Tibial nerve (tissue), 4 donors: ENCODE measurements around the gene MYH6. TPM values are rescaled to one million over a fixed set of nuclear protein-coding genes. Genes with fewer than 3 reads are reported as not detected.

Experiments
- DNase-seq, 2 donors: peaks; one replicate each; pipeline ENCODE4 v3.0.0-alpha.2; 2019; ENCODE audit warnings: low spot score in 2 of 2
- H3K27ac ChIP-seq, 4 donors: fragments of 200-600 bp; sonication (generic) in 3 of 4; one replicate each; pipeline ENCODE4 v1.5.1; 2017 to 2019; ENCODE audit warnings: mild to moderate bottlenecking in 1 of 4
- H3K27me3 ChIP-seq, 2 donors: fragments of 200-600 bp; sonication (generic) in 1 of 2; one replicate each; pipeline versions ENCODE4 v1.5.1 to v1.6.0; 2017 to 2019
- H3K36me3 ChIP-seq, 3 donors: fragments of 200-600 bp; sonication (generic); one replicate each; pipeline ENCODE4 v1.5.1; 2018 to 2019
- H3K4me1 ChIP-seq, 4 donors: fragments of 200-600 bp; sonication (generic) in 3 of 4; one replicate each; pipeline ENCODE4 v1.5.1; 2017 to 2019
- H3K4me3 ChIP-seq, 4 donors: fragments of 200-600 bp; sonication (generic) in 3 of 4; one replicate each; pipeline ENCODE4 v1.5.1; 2017 to 2019; ENCODE audit warnings: mild to moderate bottlenecking in 1 of 4, moderate library complexity in 1 of 4
- H3K9me3 ChIP-seq, 4 donors: fragments of 200-600 bp; sonication (generic) in 3 of 4; one replicate each; pipeline ENCODE4 v1.5.1; 2017 to 2019
- CTCF ChIP-seq, 5 experiments: fragments of 200-600 bp in 3 of 5; fragments of 450-650 bp in 2 of 5; sonication (generic) in 3 of 5; IDR thresholded peaks; one replicate each; pipeline ENCODE4 v1.5.1; 2016 to 2019; ENCODE audit warnings: antibody characterized with exemption in 5 of 5, mild to moderate bottlenecking in 3 of 5, moderate library complexity in 2 of 5
- EP300 ChIP-seq, 2 donors: sonication (generic); formaldehyde crosslinking; IDR thresholded peaks; one replicate each; pipeline ENCODE4 v1.6.1; 2017; ENCODE audit warnings: antibody characterized with exemption in 2 of 2, mild to moderate bottlenecking in 1 of 2
- POLR2A ChIP-seq, 2 donors: fragments of 450-650 bp; IDR thresholded peaks; one replicate each; pipeline ENCODE4 v1.6.1; 2017; ENCODE audit warnings: antibody characterized with exemption in 2 of 2, mild to moderate bottlenecking in 2 of 2, moderate library complexity in 2 of 2
- WGBS, 2 donors: methylation state at CpG; one replicate each; pipeline ENCODE4 v1.1.5; 2018; 5-methylcytosine and 5-hydroxymethylcytosine counted together
- total RNA-seq, 4 donors: library from RNA; depleted of rRNA; stranded (reverse); fragments of >200 nt; gene quantifications; one replicate each; pipeline ENCODE4 v1.1.0, GENCODE V29; 2016

MYH6 gene
- total RNA-seq, 4 donors from 2014 or later, result 0.30 TPM; not detected in 3

GRCh38 chr14:23406725-23407355, 1.2 kb downstream of the MYH6 start:
- Histone ChIP-seq H3K4me3 (no peak overlapping the region), H3K27ac (no peak overlapping the region), H3K9me3 (no peaks in the 10 kb centered on the region), H3K36me3 (no peaks in the 10 kb centered on the region), H3K27me3 (peaks cover 0 to 8% of the 10 kb centered on the region in 2 donors), H3K4me1 (no peaks in the 10 kb centered on the region)
- no peak for DNase-seq
- WGBS, 2 donors, result 78 to 80% methylated on average over 13 to 15 of the region's 15 CpGs
- TF ChIP-seq EP300 (IDR thresholded peaks at IDR 0.05), result no peak
- no peak for TF ChIP-seq POLR2A (IDR thresholded peaks at IDR 0.05)
- TF ChIP-seq CTCF (IDR thresholded peaks at IDR 0.05), result no peak

GRCh38 chr14:23406244-23406643, 1.8 kb downstream of the MYH6 start:
- WGBS, 2 donors, result 52 to 62% methylated on average over 4 of the region's 4 CpGs

GRCh38 chr14:23405516-23406025, 2.5 kb downstream of the MYH6 start:
- DNase-seq, result no peak
- TF ChIP-seq EP300 (IDR thresholded peaks at IDR 0.05) (no peak), POLR2A (IDR thresholded peaks at IDR 0.05) (no peak), CTCF (IDR thresholded peaks at IDR 0.05) (no peak)
- H3K9me3 ChIP-seq, result no peaks in the 10 kb centered on the region
- 90 to 91% methylated on average over 12 to 13 of the region's 13 CpGs for WGBS, 2 donors
- H3K4me1 ChIP-seq, result no peaks in the 10 kb centered on the region
- no peak overlapping the region for H3K4me3 ChIP-seq
- no peak overlapping the region for H3K27ac ChIP-seq
- no peaks in the 10 kb centered on the region for H3K36me3 ChIP-seq
- H3K27me3 ChIP-seq, result peaks cover 0 to 8% of the 10 kb centered on the region in 2 donors

More at GRCh38 chr14:23406244-23406643, 1.8 kb downstream of the MYH6 start:
- no peak for DNase-seq
- no peaks in the 10 kb centered on the region for H3K36me3 ChIP-seq
- peaks cover 0 to 8% of the 10 kb centered on the region in 2 donors for H3K27me3 ChIP-seq
- H3K4me3 ChIP-seq, result no peak overlapping the region
- no peaks in the 10 kb centered on the region for H3K9me3 ChIP-seq
- TF ChIP-seq CTCF (IDR thresholded peaks at IDR 0.05) (no peak), POLR2A (IDR thresholded peaks at IDR 0.05) (no peak), EP300 (IDR thresholded peaks at IDR 0.05) (no peak)
- no peaks in the 10 kb centered on the region for H3K4me1 ChIP-seq
- no peak overlapping the region for H3K27ac ChIP-seq

GRCh38 chr14:23405096-23405495, 3.0 kb downstream of the MYH6 start:
- Histone ChIP-seq H3K27ac (no peak overlapping the region), H3K36me3 (no peaks in the 10 kb centered on the region), H3K4me3 (no peak overlapping the region), H3K4me1 (no peaks in the 10 kb centered on the region), H3K9me3 (no peaks in the 10 kb centered on the region), H3K27me3 (peaks cover 0 to 8% of the 10 kb centered on the region in 2 donors)
- no peak for DNase-seq
- WGBS, 2 donors, result 77 to 86% methylated on average over 10 of the region's 10 CpGs
- TF ChIP-seq EP300 (IDR thresholded peaks at IDR 0.05) (no peak), CTCF (IDR thresholded peaks at IDR 0.05) (no peak), POLR2A (IDR thresholded peaks at IDR 0.05) (no peak)

GRCh38 chr14:23404331-23404900, 3.7 kb downstream of the MYH6 start:
- no peaks in the 10 kb centered on the region for H3K4me1 ChIP-seq
- TF ChIP-seq CTCF (IDR thresholded peaks at IDR 0.05) (no peak), EP300 (IDR thresholded peaks at IDR 0.05) (no peak), POLR2A (IDR thresholded peaks at IDR 0.05) (no peak)
- no peaks in the 10 kb centered on the region for H3K36me3 ChIP-seq
- no peak overlapping the region for H3K27ac ChIP-seq
- no peak overlapping the region for H3K4me3 ChIP-seq
- H3K9me3 ChIP-seq, result no peaks in the 10 kb centered on the region
- WGBS, 2 donors, result 83 to 86% methylated on average over 13 to 14 of the region's 14 CpGs
- no peak for DNase-seq
- H3K27me3 ChIP-seq, result peaks cover 0 to 8% of the 10 kb centered on the region in 2 donors
